Upper lobe of right lung (tissue), 1 donor: Measurements from ENCODE around the gene SDK2. TPM values are rescaled to one million over a fixed set of nuclear protein-coding genes. Genes with fewer than 3 reads are reported as not detected.

Source experiments
- ATAC-seq: fragments of 200-7000 bp; cut with Tn5 transposase; one replicate; pipeline ENCODE4 v1.9.1; 2020; ENCODE audit warnings: mild to moderate bottlenecking, moderate library complexity
- DNase-seq: peaks from one replicate; pipeline ENCODE4 v3.0.0-alpha.2; 2020
- H3K27ac ChIP-seq: fragments of 200-600 bp; one replicate; pipeline ENCODE4 v1.8.0; 2022
- H3K27me3 ChIP-seq: fragments of 200-600 bp; one replicate; pipeline ENCODE4 v1.8.0; 2022; ENCODE audit warnings: mild to moderate bottlenecking
- H3K36me3 ChIP-seq: fragments of 200-600 bp; one replicate; pipeline ENCODE4 v1.8.0; 2022
- H3K4me1 ChIP-seq: fragments of 200-600 bp; one replicate; pipeline ENCODE4 v1.8.0; 2022
- H3K4me3 ChIP-seq: fragments of 200-600 bp; one replicate; pipeline ENCODE4 v1.8.0; 2022; ENCODE audit warnings: mild to moderate bottlenecking
- H3K9me3 ChIP-seq: fragments of 200-600 bp; one replicate; pipeline ENCODE4 v1.8.0; 2022
- intact Hi-C: fragments of 100-400 bp; cut with DNase I; formaldehyde crosslinking; loops from one replicate; pipeline ENCODE4 v1.11.0; 2022
- total RNA-seq: library from RNA; stranded (reverse); fragmentation: NEBNext Ultra II Directional; extraction: Animal tissue kit (Norgen Biotek cat#: 25700); gene quantifications from one replicate; pipeline ENCODE4 v1.2.1, GENCODE V29; 2021
- TF ChIP-seq, protein P1 (sequence below): fragments of 200-600 bp; IDR thresholded peaks from one replicate; pipeline ENCODE4 v1.8.0; 2022; ENCODE audit warnings: antibody characterized with exemption
- donor health status: DM: no; HTN: yes; CAD: no; lungs with severe emphysema.

SDK2 gene
- total RNA-seq, 1 donor from 2014 or later, result 2.3 TPM

GRCh38 chr17:73439597-73439996 is 204.6 kb downstream of the SDK2 start:
- TF ChIP-seq, protein P1, sequence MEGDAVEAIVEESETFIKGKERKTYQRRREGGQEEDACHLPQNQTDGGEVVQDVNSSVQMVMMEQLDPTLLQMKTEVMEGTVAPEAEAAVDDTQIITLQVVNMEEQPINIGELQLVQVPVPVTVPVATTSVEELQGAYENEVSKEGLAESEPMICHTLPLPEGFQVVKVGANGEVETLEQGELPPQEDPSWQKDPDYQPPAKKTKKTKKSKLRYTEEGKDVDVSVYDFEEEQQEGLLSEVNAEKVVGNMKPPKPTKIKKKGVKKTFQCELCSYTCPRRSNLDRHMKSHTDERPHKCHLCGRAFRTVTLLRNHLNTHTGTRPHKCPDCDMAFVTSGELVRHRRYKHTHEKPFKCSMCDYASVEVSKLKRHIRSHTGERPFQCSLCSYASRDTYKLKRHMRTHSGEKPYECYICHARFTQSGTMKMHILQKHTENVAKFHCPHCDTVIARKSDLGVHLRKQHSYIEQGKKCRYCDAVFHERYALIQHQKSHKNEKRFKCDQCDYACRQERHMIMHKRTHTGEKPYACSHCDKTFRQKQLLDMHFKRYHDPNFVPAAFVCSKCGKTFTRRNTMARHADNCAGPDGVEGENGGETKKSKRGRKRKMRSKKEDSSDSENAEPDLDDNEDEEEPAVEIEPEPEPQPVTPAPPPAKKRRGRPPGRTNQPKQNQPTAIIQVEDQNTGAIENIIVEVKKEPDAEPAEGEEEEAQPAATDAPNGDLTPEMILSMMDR, result no peak
- Histone ChIP-seq H3K27ac (no peak overlapping the region), H3K4me3 (no peak overlapping the region), H3K9me3 (no peaks in the 10 kb centered on the region), H3K4me1 (no peaks in the 10 kb centered on the region), H3K36me3 (no peaks in the 10 kb centered on the region), H3K27me3 (no peaks in the 10 kb centered on the region)
- no peak for ATAC-seq
- intact Hi-C loops, result loop anchor here (10.0 kb wide), 1 partner anchor 725 kb away; no protein-coding TSS in a partner anchor
- no peak for DNase-seq

GRCh38 chr17:73437826-73438225 is 206.4 kb downstream of the SDK2 start:
- no peak overlapping the region for H3K27ac ChIP-seq
- no peaks in the 10 kb centered on the region for H3K9me3 ChIP-seq
- H3K36me3 ChIP-seq, result no peaks in the 10 kb centered on the region
- intact Hi-C loops, result loop anchor here (10.0 kb wide), 1 partner anchor 727 kb away; no protein-coding TSS in a partner anchor
- ATAC-seq, result no peak
- TF ChIP-seq, protein P1, result no peak
- H3K27me3 ChIP-seq, result no peaks in the 10 kb centered on the region
- no peak overlapping the region for H3K4me3 ChIP-seq
- DNase-seq, result no peak
- H3K4me1 ChIP-seq, result no peaks in the 10 kb centered on the region

DNA sequence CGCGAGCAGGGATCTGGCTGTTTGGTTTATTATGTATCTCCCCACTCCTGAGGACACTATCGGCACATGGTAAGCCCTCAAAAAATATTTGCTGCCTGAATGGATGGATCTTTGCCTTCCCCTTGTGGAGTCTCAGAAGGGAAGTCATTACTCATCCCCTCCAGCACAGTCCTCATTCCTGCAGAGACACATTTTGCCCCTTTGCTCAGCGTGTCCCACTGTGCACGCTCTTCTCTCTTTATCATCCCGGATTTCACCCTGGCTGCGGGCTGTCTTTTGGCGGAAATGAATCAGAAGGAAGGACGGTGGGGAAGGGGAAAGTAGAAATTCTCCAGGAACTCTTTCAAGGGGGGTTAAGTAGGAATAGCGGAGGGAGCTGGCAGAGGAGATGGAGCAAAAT is 207.3 kb downstream of the SDK2 start:
- TF ChIP-seq, protein P1, result no peak
- H3K27me3 ChIP-seq, result no peaks in the 10 kb centered on the region
- no peak for DNase-seq
- intact Hi-C loops, result loop anchor here (10.0 kb wide), 1 partner anchor 728 kb away; no protein-coding TSS in a partner anchor
- H3K27ac ChIP-seq, result no peak overlapping the region
- H3K36me3 ChIP-seq, result no peaks in the 10 kb centered on the region
- H3K4me3 ChIP-seq, result no peak overlapping the region
- ATAC-seq, result no peak
- H3K4me1 ChIP-seq, result no peaks in the 10 kb centered on the region
- no peaks in the 10 kb centered on the region for H3K9me3 ChIP-seq

GRCh38 chr17:73435412-73435811 is 208.8 kb downstream of the SDK2 start:
- Histone ChIP-seq H3K4me1 (peaks cover 4% of the 10 kb centered on the region), H3K4me3 (no peak overlapping the region), H3K36me3 (no peaks in the 10 kb centered on the region), H3K9me3 (no peaks in the 10 kb centered on the region), H3K27me3 (no peaks in the 10 kb centered on the region), H3K27ac (no peak overlapping the region)
- intact Hi-C loops, result loop anchor here (10.0 kb wide), 1 partner anchor 729 kb away; no protein-coding TSS in a partner anchor
- TF ChIP-seq, protein P1, result no peak
- DNase-seq (no peak), ATAC-seq (no peak)

DNA sequence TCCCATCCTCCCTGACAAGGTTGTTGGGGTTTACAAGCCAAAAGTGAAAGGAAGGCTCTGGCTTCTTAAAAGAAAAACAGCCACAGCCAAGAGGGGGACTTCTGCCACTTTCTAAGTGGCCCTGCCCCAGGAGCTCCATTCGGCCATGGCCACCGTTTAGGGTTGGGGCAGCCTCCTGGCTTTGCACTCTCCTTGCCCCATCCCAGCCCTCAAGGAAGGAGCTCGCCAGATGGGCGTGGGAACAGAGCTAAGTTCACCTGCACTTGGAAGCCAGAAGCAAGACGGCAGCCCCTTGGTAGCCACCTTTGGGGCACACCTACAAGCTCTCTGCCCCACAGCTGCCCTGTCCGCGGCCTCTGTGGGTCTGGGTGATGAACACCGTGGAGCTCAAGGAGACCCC is 210.1 kb downstream of the SDK2 start:
- Histone ChIP-seq H3K27me3 (no peaks in the 10 kb centered on the region), H3K9me3 (no peaks in the 10 kb centered on the region), H3K4me1 (peaks cover 11% of the 10 kb centered on the region), H3K4me3 (no peak overlapping the region), H3K36me3 (no peaks in the 10 kb centered on the region), H3K27ac (no peak overlapping the region)
- TF ChIP-seq, protein P1, result no peak
- intact Hi-C loops, result loop anchor here (10.0 kb wide), 1 partner anchor 731 kb away; no protein-coding TSS in a partner anchor
- DNase-seq, result no peak
- no peak for ATAC-seq

- H3K9me3 ChIP-seq, result no peaks in the 10 kb centered on the region
- no peak for DNase-seq
- H3K4me1 ChIP-seq, result peaks cover 11% of the 10 kb centered on the region
- no peaks in the 10 kb centered on the region for H3K27me3 ChIP-seq
- ATAC-seq, result no peak
- no peak overlapping the region for H3K4me3 ChIP-seq
- intact Hi-C loops, result loop anchor here (10.0 kb wide), 1 partner anchor 731 kb away; no protein-coding TSS in a partner anchor
- no peaks in the 10 kb centered on the region for H3K36me3 ChIP-seq
- no peak overlapping the region for H3K27ac ChIP-seq
- TF ChIP-seq, protein P1, result no peak
Measured at GRCh38 chr17:73433501-73433900, 210.7 kb downstream of the SDK2 start.
